K562 (cell line): Measurements from ENCODE around the gene SNRPF. TPM values are rescaled to one million over a fixed set of nuclear protein-coding genes. Genes with fewer than 3 reads are reported as not detected.
A peak's percentile ranks its signal among the peaks of the same experiment; 100 is the strongest.

Source experiments
- ATAC-seq: fragments of 200-7000 bp; cut with Tn5 transposase; 3 replicates; pipeline ENCODE4 v1.9.1; 2020; ENCODE audit warnings: moderate library complexity
- BruUV-seq: library from RNA; stranded (reverse); fragments of 400-500 nt; replicated peaks from 2 replicates; lab custom pipeline; 2021; lab: Mats Ljungman, UMichigan
- CTCF ChIA-PET: fragments of 300-600 bp; formaldehyde crosslinking; extraction: SDS; loops from one replicate; lab custom pipeline; 2021; ENCODE audit warnings: low intra/inter-chr PET ratio; lab: Yijun Ruan, JAX
- POLR2A ChIA-PET: fragments of 300-600, 350-650 bp; sonication (Branson Sonifier 250); formaldehyde crosslinking; extraction: SDS; loops from one replicate; lab custom pipeline; 2021; ENCODE audit warnings: antibody characterized with exemption, inconsistent platforms; lab: Yijun Ruan, JAX
- DNase-seq, 4 experiments: peaks; one replicate each; pipeline versions ENCODE4 v3.0.0 to v3.0.0-alpha.2; 2011 to 2018; ENCODE audit warnings: low spot score in 3 of 4, mixed read lengths in 3 of 4; ENCODE audit errors: extremely low read depth in 1 of 4
- FAIRE-seq: peaks from 2 replicates; lab custom pipeline; 2011; peaks lifted over from hg19 to GRCh38; lab: Jason Lieb, UNC
- H2AFZ ChIP-seq: 2 replicates; pipeline ENCODE4 v1.6.0; 2011; ENCODE audit warnings: low read depth, low read length, control low read depth, inconsistent platforms
- H3K27ac ChIP-seq: fragments of 200-600 bp; 3 replicates; pipeline ENCODE4 v1.8.0; 2011; ENCODE audit warnings: low read depth, mild to moderate bottlenecking, control low read depth, inconsistent platforms, low read length, moderate library complexity, mixed read lengths; ENCODE audit errors: extremely low read depth
- H3K27me3 ChIP-seq, 2 experiments: fragments of 300-600 bp in 1 of 2; 2 replicates in 1 of 2; 3 replicates in 1 of 2; pipeline versions ENCODE4 v1.6.0 to v1.8.0; 2011; ENCODE audit warnings: inconsistent platforms in 2 of 2, low read length in 2 of 2, mild to moderate bottlenecking in 1 of 2, mixed read lengths in 1 of 2, moderate library complexity in 1 of 2; ENCODE audit not compliant: control insufficient read depth in 2 of 2, insufficient read depth in 2 of 2
- H3K36me3 ChIP-seq: fragments of 300-600 bp; 3 replicates; pipeline ENCODE4 v1.8.0; 2011; ENCODE audit warnings: mild to moderate bottlenecking, low read length, inconsistent platforms; ENCODE audit not compliant: control insufficient read depth, insufficient read depth
- H3K4me1 ChIP-seq, 2 experiments: fragments of 200-600 bp in 1 of 2; replicated peaks in 1 of 2; 2 replicates in 1 of 2; 3 replicates in 1 of 2; pipeline versions ENCODE4 v1.5.1 to v1.8.0; 2011; ENCODE audit warnings: inconsistent platforms in 2 of 2, low read length in 2 of 2, mild to moderate bottlenecking in 1 of 2, mixed read lengths in 1 of 2, moderate library complexity in 1 of 2; ENCODE audit not compliant: control insufficient read depth in 2 of 2, insufficient read depth in 2 of 2
- H3K4me2 ChIP-seq: 2 replicates; pipeline ENCODE4 v1.6.1; 2011; ENCODE audit warnings: low read length, control low read depth, inconsistent platforms, mixed read lengths; ENCODE audit not compliant: insufficient read depth
- H3K4me3 ChIP-seq: fragments of 200-600 bp; sonication (generic), shearing (Covaris generic); 2 replicates; pipeline ENCODE4 v1.5.1; 2016; ENCODE audit warnings: control low read depth, inconsistent platforms
- H3K79me2 ChIP-seq: fragments of 200-600 bp; 3 replicates; pipeline ENCODE4 v1.8.0; 2011; ENCODE audit warnings: low read length, inconsistent platforms; ENCODE audit not compliant: control insufficient read depth, insufficient read depth
- H3K9ac ChIP-seq, 2 experiments: 2 replicates each; pipeline versions ENCODE4 v1.6.0 to v1.6.1; 2011; ENCODE audit warnings: low read depth in 2 of 2, low read length in 2 of 2, control low read depth in 1 of 2, inconsistent platforms in 1 of 2, mild to moderate bottlenecking in 1 of 2, mixed read lengths in 1 of 2; ENCODE audit not compliant: insufficient read depth in 1 of 2
- H3K9me1 ChIP-seq: one replicate; pipeline ENCODE4 v1.6.0; 2011; ENCODE audit warnings: inconsistent platforms, mild to moderate bottlenecking, low read length, moderate library complexity; ENCODE audit not compliant: control insufficient read depth, insufficient read depth
- H3K9me3 ChIP-seq: replicated peaks from 2 replicates; pipeline ENCODE4 v1.5.1; 2011; ENCODE audit warnings: low read depth, low read length, inconsistent platforms; ENCODE audit not compliant: control insufficient read depth, insufficient read depth
- H4K20me1 ChIP-seq: replicated peaks from 2 replicates; pipeline ENCODE4 v1.6.1; 2011; ENCODE audit warnings: low read length, inconsistent platforms, mixed read lengths; ENCODE audit not compliant: control insufficient read depth, insufficient read depth
- NFE2 ChIP-seq: IDR thresholded peaks from 2 replicates; pipeline ENCODE4 v1.6.1; 2014; ENCODE audit warnings: antibody characterized with exemption, low read depth
- PCBP1 ChIP-seq: fragments of 200-400 bp; formaldehyde crosslinking; IDR thresholded peaks from 2 replicates; pipeline ENCODE4 v1.6.1; 2018; ENCODE audit warnings: mild to moderate bottlenecking, low read depth, low read length; ENCODE audit not compliant: poor library complexity, severe bottlenecking
- PCBP2 ChIP-seq: fragments of 200-400 bp; formaldehyde crosslinking; IDR thresholded peaks from 2 replicates; pipeline ENCODE4 v1.6.1; 2018; ENCODE audit warnings: low read length, low read depth, mild to moderate bottlenecking, moderate library complexity; ENCODE audit not compliant: poor library complexity, severe bottlenecking
- RBM39 ChIP-seq: fragments of 200-400 bp; formaldehyde crosslinking; optimal IDR thresholded peaks from 2 replicates; pipeline ENCODE3; 2018; ENCODE audit warnings: low read depth, low read length
- SNRNP70 ChIP-seq: fragments of 200-400 bp; formaldehyde crosslinking; optimal IDR thresholded peaks from 2 replicates; pipeline ENCODE3; 2017; ENCODE audit warnings: low read depth, low read length
- in situ Hi-C: fragments of 300-500 bp; cut with MboI; formaldehyde crosslinking; loops from 4 replicates; pipeline ENCODE4 v1.15.0; 2018; ENCODE audit warnings: inconsistent platforms, mixed read lengths
- intact Hi-C: fragments of 100-400 bp; cut with micrococcal nuclease; formaldehyde crosslinking; loops from 2 replicates; pipeline ENCODE4 v1.14.2; 2022
- polyA plus RNA-seq, 8 experiments: library from polyadenylated mRNA; depleted of rRNA in 4 of 8; stranded (reverse) in 5 of 8; unstranded in 3 of 8; fragments of >200 nt; fragmentation: Nextera tagmentation in 2 of 8; fragmentation: Illumina TruSeq in 1 of 8; extraction: Ambion mirVana in 2 of 8; extraction: Trizol in 1 of 8; gene quantifications; 2 replicates each; pipeline versions ENCODE4 v1.2.1 to v1.2.3, GENCODE V29; 2011 to 2014; ENCODE audit warnings: inconsistent platforms in 1 of 8, missing spikeins in 1 of 8
- total RNA-seq, 7 experiments: library from RNA; depleted of rRNA in 6 of 7; stranded (reverse); fragments of >200 nt in 6 of 7; fragmentation: Illumina TruSeq in 2 of 7; extraction: Trizol in 2 of 7; gene quantifications; 2 replicates each; pipeline versions ENCODE4 v1.2.1 to v1.2.3, GENCODE V29; 2011 to 2021; ENCODE audit warnings: low replicate concordance in 1 of 7
- TF ChIP-seq, protein P1 (sequence below): fragments of 450-650 bp; IDR thresholded peaks from one replicate; pipeline ENCODE4 v1.6.1; 2018; ENCODE audit warnings: mild to moderate bottlenecking, moderate library complexity; ENCODE audit not compliant: partially characterized antibody

The SNRPF gene
- total and polyA plus RNA-seq, 9 of the 15 experiments (the other 6 are each of a cell fraction or from before 2014, with no cell fraction given), result 37.9 to 205 (median 93.6) TPM

GRCh38 chr12:95908573-95908972, 49.8 kb downstream of the SNRPF start:
- no peaks in the 10 kb centered on the region for H3K9me1 ChIP-seq
- no peak overlapping the region for H3K4me3 ChIP-seq
- intact Hi-C loops, result no loop called here
- ATAC-seq, result no peak
- no peaks in the 10 kb centered on the region for H3K4me1 ChIP-seq
- TF ChIP-seq PCBP2 (peak; percentile 61), NFE2 (no peak), SNRNP70 (no peak), RBM39 (no peak), PCBP1 (peak; percentile 65)
- TF ChIP-seq, protein P1, sequence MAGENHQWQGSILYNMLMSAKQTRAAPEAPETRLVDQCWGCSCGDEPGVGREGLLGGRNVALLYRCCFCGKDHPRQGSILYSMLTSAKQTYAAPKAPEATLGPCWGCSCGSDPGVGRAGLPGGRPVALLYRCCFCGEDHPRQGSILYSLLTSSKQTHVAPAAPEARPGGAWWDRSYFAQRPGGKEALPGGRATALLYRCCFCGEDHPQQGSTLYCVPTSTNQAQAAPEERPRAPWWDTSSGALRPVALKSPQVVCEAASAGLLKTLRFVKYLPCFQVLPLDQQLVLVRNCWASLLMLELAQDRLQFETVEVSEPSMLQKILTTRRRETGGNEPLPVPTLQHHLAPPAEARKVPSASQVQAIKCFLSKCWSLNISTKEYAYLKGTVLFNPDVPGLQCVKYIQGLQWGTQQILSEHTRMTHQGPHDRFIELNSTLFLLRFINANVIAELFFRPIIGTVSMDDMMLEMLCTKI, result no peak
- DNase-seq, result no peak
- H3K27me3 ChIP-seq, result no peaks in the 10 kb centered on the region; a peak in 1 of 5 replicates
- FAIRE-seq, result no peak
- no peak overlapping the region for H3K27ac ChIP-seq
- H2AFZ ChIP-seq, result no peak overlapping the region
- H3K9me3 ChIP-seq, result no peaks in the 10 kb centered on the region
- H3K9ac ChIP-seq, result no peak overlapping the region
- H3K79me2 ChIP-seq, result no peaks in the 10 kb centered on the region
- POLR2A ChIA-PET, result no interaction called here
- H4K20me1 ChIP-seq, result no peaks in the 10 kb centered on the region
- H3K4me2 ChIP-seq, result no peak overlapping the region
- in situ Hi-C loops, result no loop called here
- CTCF ChIA-PET, result no interaction called here
- H3K36me3 ChIP-seq, result no peaks in the 10 kb centered on the region
- no TSS peak for BruUV-seq
